ENCODE data around the gene BDH2. TPM values are rescaled to one million over a fixed set of nuclear protein-coding genes. Genes with fewer than 3 reads are reported as not detected.

Gene BDH2
- total RNA-seq, 2 donors from 2014 or later = 62.2 to 63.0 TPM

GRCh38 chr4:103086551-103086950, 13.1 kb downstream of the BDH2 start:
- no peak for TF ChIP-seq CTCF (IDR thresholded peaks at IDR 0.05)
- ATAC-seq (ENCODE audit: insufficient number of reproducible peaks, low FRiP score, low read depth) = no peak
- H3K27ac ChIP-seq = no peak overlapping the region
- peaks cover 45% of the 10 kb centered on the region for H3K36me3 ChIP-seq
- H3K27me3 ChIP-seq (replicated peaks; ENCODE audit: insufficient read depth) = no peaks in the 10 kb centered on the region
- no peaks in the 10 kb centered on the region for H3K9me3 ChIP-seq
- H3K4me3 ChIP-seq = no peak overlapping the region
- no peak for DNase-seq (ENCODE audit: low spot score)
- no peaks in the 10 kb centered on the region for H3K4me1 ChIP-seq (ENCODE audit: control insufficient read depth in 1 of 2, low read depth in 2 of 2)

- no peak for TF ChIP-seq CTCF (IDR thresholded peaks at IDR 0.05)
- no peak for ATAC-seq (ENCODE audit: insufficient number of reproducible peaks, low FRiP score, low read depth)
- no peak overlapping the region for H3K27ac ChIP-seq
- H3K36me3 ChIP-seq = peaks cover 45% of the 10 kb centered on the region
- no peaks in the 10 kb centered on the region for H3K27me3 ChIP-seq (replicated peaks; ENCODE audit: insufficient read depth)
- no peaks in the 10 kb centered on the region for H3K9me3 ChIP-seq
- no peaks in the 10 kb centered on the region for H3K4me1 ChIP-seq (ENCODE audit: control insufficient read depth in 1 of 2, low read depth in 2 of 2)
- no peak for DNase-seq (ENCODE audit: low spot score)
- no peak overlapping the region for H3K4me3 ChIP-seq
Measured at GRCh38 chr4:103085555-103086196, 14.0 kb downstream of the BDH2 start.

- no peaks in the 10 kb centered on the region for H3K9me3 ChIP-seq
- ATAC-seq (ENCODE audit: insufficient number of reproducible peaks, low FRiP score, low read depth) (no peak), DNase-seq (ENCODE audit: low spot score) (no peak)
- peaks cover 11 to 12% of the 10 kb centered on the region in 2 donors for H3K4me1 ChIP-seq (ENCODE audit: control insufficient read depth in 1 of 2, low read depth in 2 of 2)
- no peaks in the 10 kb centered on the region for H3K27me3 ChIP-seq (replicated peaks; ENCODE audit: insufficient read depth)
- no peak overlapping the region for H3K4me3 ChIP-seq
- TF ChIP-seq CTCF (IDR thresholded peaks at IDR 0.05) = no peak
- no peak overlapping the region for H3K27ac ChIP-seq
- peaks cover 24% of the 10 kb centered on the region for H3K36me3 ChIP-seq
Measured at GRCh38 chr4:103079621-103080020, 20.0 kb downstream of the BDH2 start.

- DNase-seq (ENCODE audit: low spot score) (no peak), ATAC-seq (ENCODE audit: insufficient number of reproducible peaks, low FRiP score, low read depth) (peak; percentile 66)
- Histone ChIP-seq H3K4me1 (ENCODE audit: control insufficient read depth in 1 of 2, low read depth in 2 of 2) (peaks cover 11 to 12% of the 10 kb centered on the region in 2 donors), H3K27ac (peak within 1 kb of the TSS; percentile 79 to 81), H3K9me3 (no peaks in the 10 kb centered on the region), H3K27me3 (replicated peaks; ENCODE audit: insufficient read depth) (no peaks in the 10 kb centered on the region), H3K4me3 (peak within 1 kb of the TSS; percentile 92), H3K36me3 (peaks cover 13% of the 10 kb centered on the region)
- no peak for TF ChIP-seq CTCF (IDR thresholded peaks at IDR 0.05)
Measured at GRCh38 chr4:103076747-103077347, 22.8 kb downstream of the BDH2 start, which contains the start of gene SLC9B2. SLC9B2 (minus strand) TSS chr4:103076761; CDS start chr4:103067550, 9,211 bp downstream.

- Histone ChIP-seq H3K36me3 (peaks cover 7% of the 10 kb centered on the region), H3K9me3 (no peaks in the 10 kb centered on the region), H3K4me3 (peak overlapping the region; percentile 92), H3K27ac (peak overlapping the region; percentile 79 to 81), H3K27me3 (replicated peaks; ENCODE audit: insufficient read depth) (no peaks in the 10 kb centered on the region), H3K4me1 (ENCODE audit: control insufficient read depth in 1 of 2, low read depth in 2 of 2) (peaks cover 11 to 12% of the 10 kb centered on the region in 2 donors)
- ATAC-seq (ENCODE audit: insufficient number of reproducible peaks, low FRiP score, low read depth) (peak; percentile 56), DNase-seq (ENCODE audit: low spot score) (peak; percentile 20)
- TF ChIP-seq CTCF (IDR thresholded peaks at IDR 0.05) = no peak
Measured at GRCh38 chr4:103075894-103076746, 23.5 kb downstream of the BDH2 start.

All from thoracic aorta (tissue), 2 donors.